Measurements from ENCODE around the gene BANK1. TPM values are rescaled to one million over a fixed set of nuclear protein-coding genes. Genes with fewer than 3 reads are reported as not detected.

Gene BANK1
- total RNA-seq, 2 donors from 2014 or later = 0.53 to 0.57 TPM

DNA sequence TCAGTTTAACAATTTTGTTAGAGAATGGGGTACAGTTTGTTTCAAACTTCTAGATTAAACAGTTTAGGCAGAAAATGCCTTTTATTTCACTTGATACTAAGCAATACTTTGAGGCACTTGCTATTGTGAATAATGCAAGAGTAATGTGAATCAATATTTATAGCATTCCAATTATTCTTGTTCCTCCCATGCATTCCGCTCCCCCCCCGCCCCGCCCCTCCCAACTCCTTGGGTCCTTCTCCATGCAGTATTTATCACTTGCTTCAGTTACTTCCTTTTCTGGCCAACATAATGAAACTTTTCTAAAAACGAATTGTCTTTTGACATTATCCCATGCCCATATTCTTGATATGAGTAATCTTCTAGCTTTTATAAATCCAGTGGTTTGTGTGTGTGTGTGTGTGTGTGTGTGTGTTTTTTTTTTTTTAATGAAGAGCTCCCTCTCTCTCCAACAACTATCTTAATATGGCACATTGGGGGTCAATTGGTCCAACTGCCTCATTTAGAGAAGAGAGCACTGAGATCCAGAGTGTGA is 1.6 kb downstream of the BANK1 start:
- H3K27me3 ChIP-seq (ENCODE audit: control insufficient read depth, insufficient read depth, low read length, poor library complexity, severe bottlenecking) = peaks cover 8% of the 10 kb centered on the region
- Mint-ChIP-seq H3K4me1 (peaks cover 4% of the 10 kb centered on the region), H3K9me3 (peaks cover 2% of the 10 kb centered on the region), H3K4me3 (no peak overlapping the region), H3K27ac (no peak overlapping the region), H3K27me3 (ENCODE audit: insufficient read depth) (peaks cover 9% of the 10 kb centered on the region), H3K36me3 (ENCODE audit: low read depth) (no peaks in the 10 kb centered on the region)
- no peaks in the 10 kb centered on the region for H3K36me3 ChIP-seq (ENCODE audit: control insufficient read depth, insufficient read depth, low read length)
- TF ChIP-seq, protein P1, sequence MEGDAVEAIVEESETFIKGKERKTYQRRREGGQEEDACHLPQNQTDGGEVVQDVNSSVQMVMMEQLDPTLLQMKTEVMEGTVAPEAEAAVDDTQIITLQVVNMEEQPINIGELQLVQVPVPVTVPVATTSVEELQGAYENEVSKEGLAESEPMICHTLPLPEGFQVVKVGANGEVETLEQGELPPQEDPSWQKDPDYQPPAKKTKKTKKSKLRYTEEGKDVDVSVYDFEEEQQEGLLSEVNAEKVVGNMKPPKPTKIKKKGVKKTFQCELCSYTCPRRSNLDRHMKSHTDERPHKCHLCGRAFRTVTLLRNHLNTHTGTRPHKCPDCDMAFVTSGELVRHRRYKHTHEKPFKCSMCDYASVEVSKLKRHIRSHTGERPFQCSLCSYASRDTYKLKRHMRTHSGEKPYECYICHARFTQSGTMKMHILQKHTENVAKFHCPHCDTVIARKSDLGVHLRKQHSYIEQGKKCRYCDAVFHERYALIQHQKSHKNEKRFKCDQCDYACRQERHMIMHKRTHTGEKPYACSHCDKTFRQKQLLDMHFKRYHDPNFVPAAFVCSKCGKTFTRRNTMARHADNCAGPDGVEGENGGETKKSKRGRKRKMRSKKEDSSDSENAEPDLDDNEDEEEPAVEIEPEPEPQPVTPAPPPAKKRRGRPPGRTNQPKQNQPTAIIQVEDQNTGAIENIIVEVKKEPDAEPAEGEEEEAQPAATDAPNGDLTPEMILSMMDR (conservative IDR thresholded peaks at IDR 0.05) = no peak
- no peak for DNase-seq
- H3K27ac ChIP-seq (ENCODE audit: low read depth, low read length) = no peak overlapping the region
- no peak overlapping the region for H3K9ac ChIP-seq (ENCODE audit: extremely low read depth, low read length, poor library complexity, severe bottlenecking)
- no peak overlapping the region for H3K4me3 ChIP-seq (ENCODE audit: low read length)
- peaks cover 6% of the 10 kb centered on the region for H3K9me3 ChIP-seq (ENCODE audit: control insufficient read depth, low read length)
- 86% methylated on average over 4 of the region's 4 CpGs; no CpG with 5 or more reads in 1 of the 2 experiments for WGBS, 2 experiments (ENCODE audit: insufficient coverage in 1 of 2, insufficient read length in 1 of 2)
- H3K4me1 ChIP-seq (ENCODE audit: control insufficient read depth, insufficient read depth, low read length) = no peaks in the 10 kb centered on the region

- peaks cover 3% of the 10 kb centered on the region for H3K4me1 Mint-ChIP-seq
- no peaks in the 10 kb centered on the region for H3K36me3 Mint-ChIP-seq (ENCODE audit: low read depth)
- Histone ChIP-seq H3K9ac (ENCODE audit: extremely low read depth, low read length, poor library complexity, severe bottlenecking) (no peak overlapping the region), H3K4me3 (ENCODE audit: low read length) (no peak overlapping the region), H3K9me3 (ENCODE audit: control insufficient read depth, low read length) (no peaks in the 10 kb centered on the region), H3K27ac (ENCODE audit: low read depth, low read length) (no peak overlapping the region), H3K36me3 (ENCODE audit: control insufficient read depth, insufficient read depth, low read length) (no peaks in the 10 kb centered on the region), H3K4me1 (ENCODE audit: control insufficient read depth, insufficient read depth, low read length) (no peaks in the 10 kb centered on the region), H3K27me3 (ENCODE audit: control insufficient read depth, insufficient read depth, low read length, poor library complexity, severe bottlenecking) (peaks cover 8% of the 10 kb centered on the region)
- peaks cover 9% of the 10 kb centered on the region for H3K27me3 Mint-ChIP-seq (ENCODE audit: insufficient read depth)
- no peak for DNase-seq
- TF ChIP-seq, protein P1 (conservative IDR thresholded peaks at IDR 0.05) = no peak
- no peaks in the 10 kb centered on the region for H3K9me3 Mint-ChIP-seq
- no peak overlapping the region for H3K27ac Mint-ChIP-seq
- H3K4me3 Mint-ChIP-seq = no peak overlapping the region
Measured at GRCh38 chr4:101793397-101793796, 2.9 kb downstream of the BANK1 start.

- peaks cover 9% of the 10 kb centered on the region for H3K27me3 Mint-ChIP-seq (ENCODE audit: insufficient read depth)
- Histone ChIP-seq H3K36me3 (ENCODE audit: control insufficient read depth, insufficient read depth, low read length) (no peaks in the 10 kb centered on the region), H3K4me1 (ENCODE audit: control insufficient read depth, insufficient read depth, low read length) (no peaks in the 10 kb centered on the region), H3K27me3 (ENCODE audit: control insufficient read depth, insufficient read depth, low read length, poor library complexity, severe bottlenecking) (peaks cover 8% of the 10 kb centered on the region), H3K9ac (ENCODE audit: extremely low read depth, low read length, poor library complexity, severe bottlenecking) (no peak overlapping the region), H3K9me3 (ENCODE audit: control insufficient read depth, low read length) (no peaks in the 10 kb centered on the region), H3K4me3 (ENCODE audit: low read length) (no peak overlapping the region), H3K27ac (ENCODE audit: low read depth, low read length) (no peak overlapping the region)
- H3K4me1 Mint-ChIP-seq = peaks cover 3% of the 10 kb centered on the region
- DNase-seq = no peak
- H3K36me3 Mint-ChIP-seq (ENCODE audit: low read depth) = no peaks in the 10 kb centered on the region
- no peak overlapping the region for H3K4me3 Mint-ChIP-seq
- WGBS, 2 experiments (ENCODE audit: insufficient coverage in 1 of 2, insufficient read length in 1 of 2) = 94% methylated on average over 1 of the region's 1 CpG; no CpG with 5 or more reads in 1 of the 2 experiments
- no peak overlapping the region for H3K27ac Mint-ChIP-seq
- no peaks in the 10 kb centered on the region for H3K9me3 Mint-ChIP-seq
- TF ChIP-seq, protein P1 (conservative IDR thresholded peaks at IDR 0.05) = no peak
Measured at GRCh38 chr4:101794806-101795205, 4.3 kb downstream of the BANK1 start.

Data from endodermal cell (in vitro differentiated cells).